T1000 (cell line): ENCODE measurements around the gene TMEM178A.
"Not testable (repeated sequence)": the region's sequence is repeated elsewhere in the genome, so short reads cannot be mapped to it uniquely, and the experiment has no call there.

Source experiments
- DNase-seq: peaks from one replicate; lab custom pipeline; 2025; ENCODE audit warnings: mixed read lengths; lab: John Stamatoyannopoulos, UW

The TMEM178A gene

GRCh38 chr2:39712953-39713352 is 47.2 kb downstream of the TMEM178A start:
- no peak for DNase-seq

GRCh38 chr2:39715095-39715494 is 49.4 kb downstream of the TMEM178A start:
- no peak for DNase-seq

GRCh38 chr2:39715822-39716221 is 50.1 kb downstream of the TMEM178A start:
- no peak for DNase-seq

- DNase-seq, result no peak
Observed at GRCh38 chr2:39717067-39717466, 51.4 kb downstream of the TMEM178A start.

- DNase-seq, result no peak
Observed at GRCh38 chr2:39718483-39718882, 52.8 kb downstream of the TMEM178A start.

GRCh38 chr2:39719317-39719716 is 53.6 kb downstream of the TMEM178A start:
- DNase-seq, result no peak

- DNase-seq, result no peak
Observed at GRCh38 chr2:39720970-39721369, 55.3 kb downstream of the TMEM178A start.

GRCh38 chr2:39723497-39723896 is 57.8 kb downstream of the TMEM178A start:
- DNase-seq, result no peak

- no peak for DNase-seq
Observed at GRCh38 chr2:39723946-39724827, 58.5 kb downstream of the TMEM178A start.

GRCh38 chr2:39724828-39725144 is 59.1 kb downstream of the TMEM178A start:
- no peak for DNase-seq

- DNase-seq, result no peak
Observed at GRCh38 chr2:39725401-39725800, 59.7 kb downstream of the TMEM178A start.

GRCh38 chr2:39728085-39728484 is 62.4 kb downstream of the TMEM178A start:
- not testable (repeated sequence) for DNase-seq

GRCh38 chr2:39728941-39729351 is 63.2 kb downstream of the TMEM178A start:
- no peak for DNase-seq

- DNase-seq, result no peak
Observed at GRCh38 chr2:39730276-39730675, 64.6 kb downstream of the TMEM178A start.

GRCh38 chr2:39730685-39731302 is 65.1 kb downstream of the TMEM178A start:
- DNase-seq, result no peak

GRCh38 chr2:39731546-39731945 is 65.8 kb downstream of the TMEM178A start:
- no peak for DNase-seq

- no peak for DNase-seq
Observed at GRCh38 chr2:39732482-39732881, 66.8 kb downstream of the TMEM178A start.

- no peak for DNase-seq
Observed at GRCh38 chr2:39733070-39733674, 67.5 kb downstream of the TMEM178A start.

GRCh38 chr2:39734445-39734844 is 68.7 kb downstream of the TMEM178A start:
- DNase-seq, result no peak

- no peak for DNase-seq
Observed at GRCh38 chr2:39735648-39736047, 69.9 kb downstream of the TMEM178A start.

- DNase-seq, result no peak
Observed at GRCh38 chr2:39736640-39737039, 70.9 kb downstream of the TMEM178A start.

- no peak for DNase-seq
Observed at GRCh38 chr2:39737661-39738060, 71.9 kb downstream of the TMEM178A start.

- DNase-seq, result no peak
Observed at GRCh38 chr2:39738936-39739335, 73.2 kb downstream of the TMEM178A start.
